ENCODE data around the gene TNS2.

TNS2 gene

DNA sequence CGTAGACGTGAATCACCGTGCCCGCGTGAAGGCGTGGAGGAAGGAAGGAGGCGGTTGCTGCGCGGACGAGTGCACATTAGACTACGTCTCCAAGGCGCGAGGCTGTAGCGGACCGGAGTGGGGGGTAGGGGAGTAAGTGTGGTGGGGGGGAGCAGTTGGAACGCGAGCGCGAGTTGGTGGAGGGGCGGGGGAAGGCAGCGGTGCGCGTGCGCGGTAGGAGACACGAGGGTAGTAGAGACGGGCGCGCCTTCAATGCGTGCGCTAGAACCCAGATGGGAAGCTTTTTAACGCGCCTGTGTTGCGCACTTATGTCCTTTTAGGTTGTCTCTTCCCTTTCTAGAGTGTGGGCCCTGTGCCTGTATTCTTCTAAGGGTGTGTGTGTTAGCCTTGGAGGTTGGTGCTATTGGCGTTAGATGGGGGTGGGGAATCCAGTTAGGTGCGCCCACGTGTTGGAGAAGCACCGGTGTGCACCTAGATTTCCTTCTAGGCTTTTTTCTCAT, 43.0 kb upstream of the TNS2 start:
- CTCF ChIA-PET, result interaction anchor here (0.6 to 2.1 kb wide), 5 partner anchors 26 to 786 kb away, joined by 3 to 8 read pairs (median 4); no protein-coding TSS in a partner anchor
- Histone ChIP-seq H3K36me3 (ENCODE audit: control insufficient read depth in 2 of 2, insufficient read depth in 1 of 2, low read length in 2 of 2) (peaks cover 18 to 25% of the 10 kb centered on the region in 2 experiments; a peak in 2 of 3 replicates), H3K9me3 (ENCODE audit: control insufficient read depth, insufficient read depth, low read depth, low read length) (no peaks in the 10 kb centered on the region), H3K27ac (ENCODE audit: extremely low read depth, low read depth, low read length) (peak overlapping the region; percentile 94), H3K4me1 (ENCODE audit: control insufficient read depth, insufficient read depth, low read length) (peaks cover 3% of the 10 kb centered on the region), H3K4me3 (ENCODE audit: low read depth, low read length) (peak overlapping the region; percentile 65)
- POLR2A ChIA-PET, result interaction anchor here (0.6 to 1.7 kb wide), 13 partner anchors 10 to 1011 kb away, joined by 3 to 25 read pairs (median 7); partner anchors contain the start of gene KRT8
- TF ChIP-seq, protein P1, sequence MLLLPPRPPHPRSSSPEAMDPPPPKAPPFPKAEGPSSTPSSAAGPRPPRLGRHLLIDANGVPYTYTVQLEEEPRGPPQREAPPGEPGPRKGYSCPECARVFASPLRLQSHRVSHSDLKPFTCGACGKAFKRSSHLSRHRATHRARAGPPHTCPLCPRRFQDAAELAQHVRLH (tag by site-specific recombination; IDR thresholded peaks at IDR 0.05), result 0 out of 2 replicates have a peak, but pooled peaks have one; percentile 60
- TF ChIP-seq, protein P2, sequence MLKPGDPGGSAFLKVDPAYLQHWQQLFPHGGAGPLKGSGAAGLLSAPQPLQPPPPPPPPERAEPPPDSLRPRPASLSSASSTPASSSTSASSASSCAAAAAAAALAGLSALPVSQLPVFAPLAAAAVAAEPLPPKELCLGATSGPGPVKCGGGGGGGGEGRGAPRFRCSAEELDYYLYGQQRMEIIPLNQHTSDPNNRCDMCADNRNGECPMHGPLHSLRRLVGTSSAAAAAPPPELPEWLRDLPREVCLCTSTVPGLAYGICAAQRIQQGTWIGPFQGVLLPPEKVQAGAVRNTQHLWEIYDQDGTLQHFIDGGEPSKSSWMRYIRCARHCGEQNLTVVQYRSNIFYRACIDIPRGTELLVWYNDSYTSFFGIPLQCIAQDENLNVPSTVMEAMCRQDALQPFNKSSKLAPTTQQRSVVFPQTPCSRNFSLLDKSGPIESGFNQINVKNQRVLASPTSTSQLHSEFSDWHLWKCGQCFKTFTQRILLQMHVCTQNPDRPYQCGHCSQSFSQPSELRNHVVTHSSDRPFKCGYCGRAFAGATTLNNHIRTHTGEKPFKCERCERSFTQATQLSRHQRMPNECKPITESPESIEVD (tag by site-specific recombination; IDR thresholded peaks at IDR 0.05), result no peak
- TF ChIP-seq ZNF133 (tag by site-specific recombination; IDR thresholded peaks at IDR 0.05) (no peak), ZNF747 (tag by site-specific recombination; IDR thresholded peaks at IDR 0.05) (no peak), ZNF596 (tag by site-specific recombination; IDR thresholded peaks at IDR 0.05) (no peak), ZNF626 (tag by site-specific recombination; IDR thresholded peaks at IDR 0.05) (no peak), ZNF121 (tag by site-specific recombination; IDR thresholded peaks at IDR 0.05) (no peak), ZNF202 (tag by site-specific recombination; IDR thresholded peaks at IDR 0.05; ENCODE audit: borderline replicate concordance) (no peak), ZNF585B (tag by site-specific recombination; IDR thresholded peaks at IDR 0.05) (no peak), ZNF19 (tag by site-specific recombination; IDR thresholded peaks at IDR 0.05; ENCODE audit: low read depth) (no peak), ZNF558 (tag by site-specific recombination; IDR thresholded peaks at IDR 0.05) (no peak), ZNF341 (tag by site-specific recombination; IDR thresholded peaks at IDR 0.05; ENCODE audit: low read depth) (peak; percentile 36; the same call in 1 of the 2 replicates), ZNF701 (tag by site-specific recombination; IDR thresholded peaks at IDR 0.05) (no peak), SP7 (tag by site-specific recombination; IDR thresholded peaks at IDR 0.05) (peak; percentile 47; the same call in 1 of the 2 replicates), ZNF292 (tag by site-specific recombination; IDR thresholded peaks at IDR 0.05; ENCODE audit: borderline replicate concordance, low read depth) (no peak), ZNF311 (tag by site-specific recombination; IDR thresholded peaks at IDR 0.05; ENCODE audit: borderline replicate concordance) (no peak), ZNF660 (tag by site-specific recombination; IDR thresholded peaks at IDR 0.05) (no peak), ZNF114 (tag by site-specific recombination; IDR thresholded peaks at IDR 0.05) (no peak), ZNF350 (tag by site-specific recombination; IDR thresholded peaks at IDR 0.05) (no peak), ZNF623 (tag by site-specific recombination; IDR thresholded peaks at IDR 0.05) (no peak), ZNF621 (tag by site-specific recombination; IDR thresholded peaks at IDR 0.05) (no peak), ZNF426 (tag by site-specific recombination; IDR thresholded peaks at IDR 0.05) (no peak), SALL2 (tag by site-specific recombination; IDR thresholded peaks at IDR 0.05; ENCODE audit: borderline replicate concordance) (no peak), YY2 (tag by site-specific recombination; IDR thresholded peaks at IDR 0.05) (no peak), ZNF157 (tag by site-specific recombination; IDR thresholded peaks at IDR 0.05) (no peak)
- TF ChIP-seq, protein P3, sequence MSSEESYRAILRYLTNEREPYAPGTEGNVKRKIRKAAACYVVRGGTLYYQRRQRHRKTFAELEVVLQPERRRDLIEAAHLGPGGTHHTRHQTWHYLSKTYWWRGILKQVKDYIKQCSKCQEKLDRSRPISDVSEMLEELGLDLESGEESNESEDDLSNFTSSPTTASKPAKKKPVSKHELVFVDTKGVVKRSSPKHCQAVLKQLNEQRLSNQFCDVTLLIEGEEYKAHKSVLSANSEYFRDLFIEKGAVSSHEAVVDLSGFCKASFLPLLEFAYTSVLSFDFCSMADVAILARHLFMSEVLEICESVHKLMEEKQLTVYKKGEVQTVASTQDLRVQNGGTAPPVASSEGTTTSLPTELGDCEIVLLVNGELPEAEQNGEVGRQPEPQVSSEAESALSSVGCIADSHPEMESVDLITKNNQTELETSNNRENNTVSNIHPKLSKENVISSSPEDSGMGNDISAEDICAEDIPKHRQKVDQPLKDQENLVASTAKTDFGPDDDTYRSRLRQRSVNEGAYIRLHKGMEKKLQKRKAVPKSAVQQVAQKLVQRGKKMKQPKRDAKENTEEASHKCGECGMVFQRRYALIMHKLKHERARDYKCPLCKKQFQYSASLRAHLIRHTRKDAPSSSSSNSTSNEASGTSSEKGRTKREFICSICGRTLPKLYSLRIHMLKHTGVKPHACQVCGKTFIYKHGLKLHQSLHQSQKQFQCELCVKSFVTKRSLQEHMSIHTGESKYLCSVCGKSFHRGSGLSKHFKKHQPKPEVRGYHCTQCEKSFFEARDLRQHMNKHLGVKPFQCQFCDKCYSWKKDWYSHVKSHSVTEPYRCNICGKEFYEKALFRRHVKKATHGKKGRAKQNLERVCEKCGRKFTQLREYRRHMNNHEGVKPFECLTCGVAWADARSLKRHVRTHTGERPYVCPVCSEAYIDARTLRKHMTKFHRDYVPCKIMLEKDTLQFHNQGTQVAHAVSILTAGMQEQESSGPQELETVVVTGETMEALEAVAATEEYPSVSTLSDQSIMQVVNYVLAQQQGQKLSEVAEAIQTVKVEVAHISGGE (tag by site-specific recombination; conservative IDR thresholded peaks at IDR 0.05; ENCODE audit: low read depth), result no peak
- TF ChIP-seq, protein P4, sequence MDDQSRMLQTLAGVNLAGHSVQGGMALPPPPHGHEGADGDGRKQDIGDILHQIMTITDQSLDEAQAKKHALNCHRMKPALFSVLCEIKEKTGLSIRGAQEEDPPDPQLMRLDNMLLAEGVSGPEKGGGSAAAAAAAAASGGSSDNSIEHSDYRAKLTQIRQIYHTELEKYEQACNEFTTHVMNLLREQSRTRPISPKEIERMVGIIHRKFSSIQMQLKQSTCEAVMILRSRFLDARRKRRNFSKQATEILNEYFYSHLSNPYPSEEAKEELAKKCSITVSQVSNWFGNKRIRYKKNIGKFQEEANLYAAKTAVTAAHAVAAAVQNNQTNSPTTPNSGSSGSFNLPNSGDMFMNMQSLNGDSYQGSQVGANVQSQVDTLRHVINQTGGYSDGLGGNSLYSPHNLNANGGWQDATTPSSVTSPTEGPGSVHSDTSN (CRISPR knock-in tag; IDR thresholded peaks at IDR 0.05), result no peak
- TF ChIP-seq, protein P5, sequence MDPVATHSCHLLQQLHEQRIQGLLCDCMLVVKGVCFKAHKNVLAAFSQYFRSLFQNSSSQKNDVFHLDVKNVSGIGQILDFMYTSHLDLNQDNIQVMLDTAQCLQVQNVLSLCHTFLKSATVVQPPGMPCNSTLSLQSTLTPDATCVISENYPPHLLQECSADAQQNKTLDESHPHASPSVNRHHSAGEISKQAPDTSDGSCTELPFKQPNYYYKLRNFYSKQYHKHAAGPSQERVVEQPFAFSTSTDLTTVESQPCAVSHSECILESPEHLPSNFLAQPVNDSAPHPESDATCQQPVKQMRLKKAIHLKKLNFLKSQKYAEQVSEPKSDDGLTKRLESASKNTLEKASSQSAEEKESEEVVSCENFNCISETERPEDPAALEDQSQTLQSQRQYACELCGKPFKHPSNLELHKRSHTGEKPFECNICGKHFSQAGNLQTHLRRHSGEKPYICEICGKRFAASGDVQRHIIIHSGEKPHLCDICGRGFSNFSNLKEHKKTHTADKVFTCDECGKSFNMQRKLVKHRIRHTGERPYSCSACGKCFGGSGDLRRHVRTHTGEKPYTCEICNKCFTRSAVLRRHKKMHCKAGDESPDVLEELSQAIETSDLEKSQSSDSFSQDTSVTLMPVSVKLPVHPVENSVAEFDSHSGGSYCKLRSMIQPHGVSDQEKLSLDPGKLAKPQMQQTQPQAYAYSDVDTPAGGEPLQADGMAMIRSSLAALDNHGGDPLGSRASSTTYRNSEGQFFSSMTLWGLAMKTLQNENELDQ (tag by site-specific recombination; IDR thresholded peaks at IDR 0.05; ENCODE audit: low read depth), result no peak
- TF ChIP-seq, protein P6, sequence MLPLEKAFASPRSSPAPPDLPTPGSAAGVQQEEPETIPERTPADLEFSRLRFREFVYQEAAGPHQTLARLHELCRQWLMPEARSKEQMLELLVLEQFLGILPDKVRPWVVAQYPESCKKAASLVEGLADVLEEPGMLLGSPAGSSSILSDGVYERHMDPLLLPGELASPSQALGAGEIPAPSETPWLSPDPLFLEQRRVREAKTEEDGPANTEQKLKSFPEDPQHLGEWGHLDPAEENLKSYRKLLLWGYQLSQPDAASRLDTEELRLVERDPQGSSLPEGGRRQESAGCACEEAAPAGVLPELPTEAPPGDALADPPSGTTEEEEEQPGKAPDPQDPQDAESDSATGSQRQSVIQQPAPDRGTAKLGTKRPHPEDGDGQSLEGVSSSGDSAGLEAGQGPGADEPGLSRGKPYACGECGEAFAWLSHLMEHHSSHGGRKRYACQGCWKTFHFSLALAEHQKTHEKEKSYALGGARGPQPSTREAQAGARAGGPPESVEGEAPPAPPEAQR (tag by site-specific recombination; IDR thresholded peaks at IDR 0.05), result 0 out of 2 replicates have a peak, but pooled peaks have one; percentile 4
